HL-60 (cell line): ENCODE measurements around the gene RELL1.

Source experiments
- TF ChIP-seq, protein P1 (sequence below): IDR thresholded peaks from one replicate; pipeline ENCODE4 v1.5.1; 2011; ENCODE audit warnings: low read length, control low read depth, inconsistent platforms; ENCODE audit not compliant: insufficient read depth
- TF ChIP-seq, protein P2 (sequence below): IDR thresholded peaks from 2 replicates; pipeline ENCODE4 v1.6.1; 2012; ENCODE audit warnings: low read depth; ENCODE audit not compliant: insufficient replicate concordance

DNA sequence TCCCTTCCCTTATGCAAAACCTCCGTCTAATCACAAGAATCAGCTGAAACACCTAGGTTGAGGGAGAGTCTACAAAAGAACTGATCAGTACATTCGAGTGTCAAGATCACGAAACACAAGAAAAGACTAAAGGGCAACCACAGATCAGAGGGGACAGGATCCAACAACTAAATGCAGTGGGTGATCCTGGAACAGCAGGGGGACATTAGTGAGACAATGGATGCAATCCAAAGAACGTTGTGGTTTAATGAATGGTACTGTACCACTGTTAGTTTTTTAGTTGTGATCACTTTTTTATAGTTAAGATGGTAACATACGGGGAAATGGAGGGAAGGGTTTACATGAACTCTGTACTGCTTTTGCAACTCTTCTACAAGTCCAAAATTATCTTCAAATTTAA, 79.2 kb downstream of the RELL1 start:
- TF ChIP-seq, protein P1, sequence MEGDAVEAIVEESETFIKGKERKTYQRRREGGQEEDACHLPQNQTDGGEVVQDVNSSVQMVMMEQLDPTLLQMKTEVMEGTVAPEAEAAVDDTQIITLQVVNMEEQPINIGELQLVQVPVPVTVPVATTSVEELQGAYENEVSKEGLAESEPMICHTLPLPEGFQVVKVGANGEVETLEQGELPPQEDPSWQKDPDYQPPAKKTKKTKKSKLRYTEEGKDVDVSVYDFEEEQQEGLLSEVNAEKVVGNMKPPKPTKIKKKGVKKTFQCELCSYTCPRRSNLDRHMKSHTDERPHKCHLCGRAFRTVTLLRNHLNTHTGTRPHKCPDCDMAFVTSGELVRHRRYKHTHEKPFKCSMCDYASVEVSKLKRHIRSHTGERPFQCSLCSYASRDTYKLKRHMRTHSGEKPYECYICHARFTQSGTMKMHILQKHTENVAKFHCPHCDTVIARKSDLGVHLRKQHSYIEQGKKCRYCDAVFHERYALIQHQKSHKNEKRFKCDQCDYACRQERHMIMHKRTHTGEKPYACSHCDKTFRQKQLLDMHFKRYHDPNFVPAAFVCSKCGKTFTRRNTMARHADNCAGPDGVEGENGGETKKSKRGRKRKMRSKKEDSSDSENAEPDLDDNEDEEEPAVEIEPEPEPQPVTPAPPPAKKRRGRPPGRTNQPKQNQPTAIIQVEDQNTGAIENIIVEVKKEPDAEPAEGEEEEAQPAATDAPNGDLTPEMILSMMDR: no peak
- TF ChIP-seq, protein P2, sequence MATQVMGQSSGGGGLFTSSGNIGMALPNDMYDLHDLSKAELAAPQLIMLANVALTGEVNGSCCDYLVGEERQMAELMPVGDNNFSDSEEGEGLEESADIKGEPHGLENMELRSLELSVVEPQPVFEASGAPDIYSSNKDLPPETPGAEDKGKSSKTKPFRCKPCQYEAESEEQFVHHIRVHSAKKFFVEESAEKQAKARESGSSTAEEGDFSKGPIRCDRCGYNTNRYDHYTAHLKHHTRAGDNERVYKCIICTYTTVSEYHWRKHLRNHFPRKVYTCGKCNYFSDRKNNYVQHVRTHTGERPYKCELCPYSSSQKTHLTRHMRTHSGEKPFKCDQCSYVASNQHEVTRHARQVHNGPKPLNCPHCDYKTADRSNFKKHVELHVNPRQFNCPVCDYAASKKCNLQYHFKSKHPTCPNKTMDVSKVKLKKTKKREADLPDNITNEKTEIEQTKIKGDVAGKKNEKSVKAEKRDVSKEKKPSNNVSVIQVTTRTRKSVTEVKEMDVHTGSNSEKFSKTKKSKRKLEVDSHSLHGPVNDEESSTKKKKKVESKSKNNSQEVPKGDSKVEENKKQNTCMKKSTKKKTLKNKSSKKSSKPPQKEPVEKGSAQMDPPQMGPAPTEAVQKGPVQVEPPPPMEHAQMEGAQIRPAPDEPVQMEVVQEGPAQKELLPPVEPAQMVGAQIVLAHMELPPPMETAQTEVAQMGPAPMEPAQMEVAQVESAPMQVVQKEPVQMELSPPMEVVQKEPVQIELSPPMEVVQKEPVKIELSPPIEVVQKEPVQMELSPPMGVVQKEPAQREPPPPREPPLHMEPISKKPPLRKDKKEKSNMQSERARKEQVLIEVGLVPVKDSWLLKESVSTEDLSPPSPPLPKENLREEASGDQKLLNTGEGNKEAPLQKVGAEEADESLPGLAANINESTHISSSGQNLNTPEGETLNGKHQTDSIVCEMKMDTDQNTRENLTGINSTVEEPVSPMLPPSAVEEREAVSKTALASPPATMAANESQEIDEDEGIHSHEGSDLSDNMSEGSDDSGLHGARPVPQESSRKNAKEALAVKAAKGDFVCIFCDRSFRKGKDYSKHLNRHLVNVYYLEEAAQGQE: no peak
